GF-D8 (cell line): ENCODE data around the gene DYNLT3.

Source experiments
- DNase-seq: peaks from one replicate; lab custom pipeline; 2025; lab: John Stamatoyannopoulos, UW

The DYNLT3 gene

DNA sequence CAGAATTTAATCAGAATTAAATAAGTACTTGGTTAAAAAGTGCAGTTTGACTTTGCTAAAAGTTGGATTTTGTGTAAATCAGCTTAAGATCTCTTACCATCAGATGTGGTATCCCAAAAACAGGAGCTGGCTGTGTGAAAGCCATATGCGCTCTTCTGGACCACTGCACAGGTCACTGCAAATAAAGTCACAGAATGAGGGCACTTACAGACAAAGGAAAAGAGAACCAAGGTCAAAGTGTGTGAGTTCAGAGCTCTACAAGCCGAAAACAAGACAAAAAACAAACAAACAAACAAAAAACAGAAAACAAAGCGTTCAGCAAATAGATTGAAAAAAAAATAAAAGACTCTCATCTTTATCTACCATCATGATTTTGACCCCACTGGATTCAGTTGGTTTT is 6.4 kb downstream of the DYNLT3 start:
- DNase-seq: no peak

DNA sequence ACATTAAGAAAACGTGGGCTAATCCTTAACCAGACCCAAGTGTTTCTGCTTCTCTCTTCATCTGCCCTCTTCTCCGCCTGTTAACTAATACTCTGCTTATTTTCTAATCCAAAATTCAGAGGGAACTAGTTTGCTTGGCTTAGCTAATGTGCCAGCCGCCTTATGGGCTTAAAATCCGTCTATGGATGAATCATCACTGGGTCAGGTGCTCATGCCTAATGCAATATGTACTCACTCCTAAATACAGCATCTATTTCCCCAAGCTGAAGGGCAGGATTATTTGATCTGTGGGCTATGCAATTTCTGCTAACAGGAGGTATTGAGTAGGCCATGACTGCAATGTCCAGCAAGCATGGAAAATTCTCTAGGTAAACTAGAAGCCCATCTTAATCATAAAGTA is 12.4 kb downstream of the DYNLT3 start:
- no peak for DNase-seq

DNA sequence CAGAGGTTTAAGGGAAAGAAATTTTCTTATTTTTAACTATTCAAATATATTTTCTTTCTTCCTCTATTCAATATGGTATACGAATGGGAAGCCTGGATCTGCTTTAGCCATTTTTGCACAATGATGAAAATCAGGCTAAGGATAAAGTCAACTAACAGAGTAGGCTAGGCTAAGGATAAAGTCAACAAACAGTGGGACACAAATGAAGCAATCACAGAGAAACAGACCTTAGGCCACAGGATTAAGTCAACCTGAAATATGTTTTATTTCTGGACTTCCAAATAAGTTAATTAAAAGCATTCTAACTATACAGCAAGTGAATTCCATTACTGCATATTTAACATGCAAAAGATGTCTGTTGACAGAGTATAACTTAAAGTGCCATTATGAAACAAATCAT is 17.0 kb downstream of the DYNLT3 start:
- DNase-seq: no peak

DNA sequence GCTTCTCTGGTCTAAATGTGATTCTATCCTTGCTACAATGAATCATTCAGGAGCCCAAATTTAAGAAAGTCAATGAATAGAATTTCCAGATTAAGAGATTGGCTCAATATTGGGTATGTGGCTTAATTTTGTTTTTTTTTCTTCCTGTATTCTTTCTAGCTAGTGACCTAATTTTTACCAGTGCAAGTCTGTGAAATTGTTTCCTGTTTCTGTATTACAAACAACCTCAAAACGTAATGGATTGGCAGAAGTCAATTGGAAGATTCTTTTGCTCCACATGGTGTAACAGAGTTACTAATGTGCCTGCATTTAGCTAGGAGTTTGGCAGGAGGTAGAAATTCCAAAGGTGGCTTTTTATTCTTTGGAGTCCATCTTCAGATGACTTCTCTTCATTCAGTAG is 17.6 kb downstream of the DYNLT3 start:
- DNase-seq: no peak

DNA sequence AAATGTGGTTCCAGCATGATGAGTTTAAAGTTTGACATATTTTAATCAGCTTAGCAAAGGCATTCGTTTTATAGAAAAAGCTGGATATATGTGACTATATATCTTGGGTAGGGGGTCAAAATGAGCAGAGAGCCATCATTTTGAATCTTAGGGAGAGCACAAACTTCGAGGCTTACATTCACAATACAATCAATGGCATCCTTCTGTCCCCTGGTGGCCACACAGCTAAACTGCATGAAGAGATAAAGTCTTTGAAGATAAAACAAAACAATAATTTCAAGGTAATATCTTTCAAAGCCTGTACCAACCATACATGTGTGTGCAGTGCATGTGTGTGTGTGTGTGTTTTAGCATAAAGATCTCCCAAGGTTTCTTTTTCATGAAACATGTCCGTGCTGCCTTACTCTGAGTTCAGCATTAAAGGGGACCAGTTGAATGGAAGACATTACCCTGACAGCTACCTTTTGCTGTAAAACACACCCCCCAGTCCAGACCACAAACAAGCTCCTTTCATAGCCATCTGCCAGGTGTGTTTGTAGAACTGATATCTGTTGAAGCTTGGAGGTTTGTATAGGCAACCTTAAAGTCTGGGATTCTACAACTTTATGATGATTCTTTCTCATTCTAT is 22.0 kb downstream of the DYNLT3 start:
- DNase-seq: no peak

DNA sequence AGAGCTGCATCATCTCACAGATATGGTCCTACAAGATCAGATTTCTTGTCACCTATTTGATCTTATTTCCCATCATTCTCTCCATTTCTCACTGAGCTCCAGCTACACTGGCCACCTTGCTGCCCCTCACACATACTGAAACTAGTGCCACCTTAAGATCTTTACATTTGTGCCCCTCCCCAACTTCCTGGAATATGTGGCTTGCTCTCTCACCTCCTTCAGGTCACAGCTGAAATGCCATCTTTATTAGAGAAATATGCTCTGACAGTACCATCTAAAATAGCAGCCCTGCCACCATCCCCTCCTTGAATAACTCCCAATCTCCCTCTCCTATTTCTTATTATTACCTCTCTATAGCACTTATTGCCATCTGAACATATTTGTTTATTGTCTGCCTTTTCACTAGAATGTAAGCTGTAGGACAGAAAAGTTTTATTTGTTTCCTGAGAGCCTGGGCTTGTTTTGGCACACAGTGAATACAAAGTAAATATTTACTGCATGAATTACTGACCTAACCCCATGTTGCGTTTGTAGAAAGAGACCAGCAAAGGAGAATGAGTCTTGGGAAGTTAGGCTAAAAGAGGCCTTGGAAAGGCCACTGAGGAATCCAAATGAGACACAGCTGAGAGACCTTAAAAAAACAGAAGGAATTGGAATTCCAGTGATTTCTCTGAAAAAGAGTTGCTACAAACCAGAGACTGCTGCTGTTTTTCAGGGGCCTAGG is 22.7 kb downstream of the DYNLT3 start:
- no peak for DNase-seq

DNA sequence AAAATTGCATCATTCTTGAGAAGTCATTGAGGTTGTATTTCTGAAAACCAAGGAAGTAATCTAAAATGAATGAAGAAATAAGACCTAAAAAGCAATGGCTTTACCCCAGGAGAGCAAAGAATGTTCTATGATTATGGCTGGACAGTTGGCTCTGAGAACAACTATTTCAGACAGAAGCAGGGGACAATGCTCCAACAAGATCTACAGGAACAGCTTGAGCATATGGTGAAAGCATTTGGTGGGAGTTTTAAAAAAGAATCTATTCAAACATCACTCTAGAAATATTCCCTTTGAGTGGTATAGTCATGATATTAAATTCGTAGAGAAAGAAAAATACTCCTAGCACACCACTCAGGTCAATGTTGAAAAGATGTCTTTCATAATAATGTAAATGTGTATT is 26.7 kb downstream of the DYNLT3 start:
- DNase-seq: no peak

DNA sequence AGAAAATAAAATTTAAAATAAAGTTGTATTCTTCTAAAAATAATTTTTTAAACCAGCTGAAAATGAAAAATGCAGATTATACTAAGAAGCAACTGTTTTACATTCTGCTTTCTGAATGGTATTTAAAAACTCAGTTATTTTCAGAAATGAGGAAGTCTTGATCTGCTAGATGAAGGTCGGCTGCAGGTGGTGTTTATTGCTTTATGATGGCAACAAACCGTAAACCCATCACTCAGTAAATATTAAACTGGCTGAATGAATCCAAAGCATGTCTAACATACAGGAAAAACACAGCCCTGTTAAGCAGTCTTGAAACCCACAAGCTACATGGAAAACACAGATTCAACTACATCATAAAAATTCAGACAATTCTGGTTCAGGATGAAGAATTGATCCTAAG is 29.3 kb downstream of the DYNLT3 start:
- DNase-seq: peak; percentile 32

DNA sequence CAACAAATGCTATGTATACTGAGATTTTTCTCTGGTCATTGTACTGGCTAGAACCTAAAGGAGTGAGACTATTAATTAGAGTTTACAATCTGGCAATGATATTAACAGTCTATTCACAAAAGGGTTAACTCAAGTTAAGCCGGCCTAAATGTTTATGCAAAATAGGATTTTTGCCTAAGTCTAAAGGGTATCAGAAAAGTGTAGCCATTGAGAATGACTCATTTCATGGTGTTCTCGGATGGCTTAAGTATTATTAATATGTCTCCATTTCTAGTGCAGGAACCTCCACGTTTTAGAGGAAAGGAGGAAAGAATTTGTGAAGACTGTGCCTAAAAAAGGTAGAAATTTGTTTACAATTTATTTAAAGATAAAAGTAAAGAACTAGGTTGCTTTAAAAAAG is 29.8 kb downstream of the DYNLT3 start:
- no peak for DNase-seq

DNA sequence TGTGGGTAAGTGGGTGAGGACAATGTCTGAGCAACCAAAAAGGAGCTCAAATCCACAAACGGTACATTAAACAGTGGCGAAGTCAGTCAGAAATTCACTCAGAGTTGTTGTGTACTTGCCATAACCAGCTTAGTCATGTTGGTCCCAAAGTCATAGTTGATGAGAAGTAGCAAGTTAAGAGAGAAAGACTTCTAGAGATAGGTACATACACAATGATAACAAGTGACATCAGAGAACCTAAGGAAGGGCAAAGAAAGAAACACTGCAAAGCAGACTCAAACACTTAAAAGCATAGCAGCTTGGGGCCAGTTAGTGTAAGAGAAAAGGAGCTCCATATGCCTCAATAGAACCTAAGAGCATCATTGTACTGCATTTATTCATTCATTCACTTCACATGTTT is 30.2 kb downstream of the DYNLT3 start:
- DNase-seq: no peak

DNA sequence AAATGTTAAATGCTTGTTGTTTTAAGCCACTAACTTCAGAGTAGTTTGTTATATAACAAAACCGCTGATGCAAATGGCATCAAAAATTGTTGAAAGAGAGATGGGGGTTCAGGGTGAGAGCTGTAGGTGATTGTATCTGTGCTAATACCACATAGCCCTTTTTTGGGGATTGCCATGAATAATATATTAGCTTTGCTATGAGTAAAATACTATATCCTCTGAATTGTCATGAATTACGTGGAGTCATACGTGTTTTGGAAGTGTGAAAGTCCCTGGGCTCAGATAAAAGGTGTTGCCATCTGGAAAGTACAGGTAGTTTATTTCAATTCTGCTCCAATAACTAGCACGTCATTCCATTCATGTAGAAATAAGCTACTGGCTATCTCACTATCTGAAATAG is 30.6 kb downstream of the DYNLT3 start:
- no peak for DNase-seq

DNA sequence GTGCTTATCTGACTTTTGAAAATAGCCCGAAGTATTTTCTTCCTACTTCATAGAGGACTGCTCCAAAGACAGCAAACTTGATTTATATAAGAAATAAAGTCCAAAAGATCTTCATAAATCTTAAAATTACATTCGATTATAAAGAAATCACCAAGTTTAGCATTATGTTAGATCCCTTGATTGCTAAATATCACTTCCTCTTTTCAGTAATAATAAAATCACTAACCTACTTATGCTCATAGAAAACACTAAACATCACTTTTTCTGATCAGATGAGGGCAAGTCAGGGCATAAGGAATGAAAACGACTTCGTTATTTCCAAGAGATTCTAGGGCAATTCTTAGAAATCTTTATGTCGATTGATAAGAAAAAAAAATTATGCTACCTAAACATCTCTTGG is 32.0 kb downstream of the DYNLT3 start:
- DNase-seq: no peak

DNA sequence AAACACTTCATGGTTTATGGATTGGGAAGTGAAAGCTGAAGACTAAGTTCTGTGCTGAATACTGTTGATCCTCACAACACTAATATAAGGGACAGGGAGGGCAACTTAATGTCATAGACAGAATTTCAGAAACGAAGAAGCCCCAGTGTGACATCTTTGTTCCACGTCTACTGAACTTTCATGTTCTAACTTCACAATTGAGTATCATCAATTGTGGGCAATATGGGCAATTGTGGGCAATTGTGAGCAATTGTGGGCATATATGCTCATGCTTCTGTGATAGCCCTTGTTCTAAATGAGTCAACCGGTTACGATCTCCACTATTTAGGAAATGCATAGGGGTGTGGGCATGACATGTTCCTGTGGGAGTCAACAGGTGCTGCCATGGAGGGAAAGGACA is 33.8 kb downstream of the DYNLT3 start:
- DNase-seq: no peak

DNA sequence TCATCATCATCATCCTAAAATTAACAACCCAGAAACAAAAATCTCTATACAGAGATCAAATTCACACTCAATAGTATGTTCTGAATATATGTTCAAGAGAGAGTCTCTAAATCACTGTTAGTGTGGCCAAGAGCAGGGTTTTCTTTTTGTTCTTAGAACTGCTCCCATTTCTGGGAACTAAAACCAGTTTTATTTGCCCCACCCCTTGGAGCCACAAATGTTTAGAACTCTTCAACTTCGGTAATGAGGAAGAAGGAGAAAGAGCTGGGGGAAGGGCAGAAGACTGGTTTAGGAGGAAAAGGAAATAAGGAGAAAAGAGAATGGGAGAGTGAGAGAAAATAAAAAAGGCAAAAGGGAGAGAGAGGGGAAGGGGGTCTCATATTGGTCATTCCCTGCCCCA is 35.3 kb downstream of the DYNLT3 start:
- DNase-seq: peak; percentile 10

DNA sequence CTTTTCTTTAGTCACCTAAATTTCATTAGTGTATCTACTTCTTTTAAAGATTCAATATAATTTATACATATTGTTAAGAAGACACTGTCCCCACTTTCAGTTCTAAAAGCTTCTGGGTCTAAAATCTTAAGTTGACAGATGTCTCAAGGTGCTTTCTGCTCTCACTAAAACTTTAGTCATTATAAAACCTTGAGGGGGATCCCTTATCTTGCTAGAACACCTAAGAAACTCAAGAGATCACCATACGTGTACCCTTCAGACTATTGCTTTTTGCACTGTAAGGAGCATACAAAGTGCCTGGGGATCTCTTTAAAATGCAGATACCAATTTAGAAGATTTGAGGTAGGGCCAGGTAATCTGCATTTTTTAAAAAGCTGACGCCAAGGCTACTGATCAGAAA is 37.4 kb downstream of the DYNLT3 start:
- DNase-seq: no peak

DNA sequence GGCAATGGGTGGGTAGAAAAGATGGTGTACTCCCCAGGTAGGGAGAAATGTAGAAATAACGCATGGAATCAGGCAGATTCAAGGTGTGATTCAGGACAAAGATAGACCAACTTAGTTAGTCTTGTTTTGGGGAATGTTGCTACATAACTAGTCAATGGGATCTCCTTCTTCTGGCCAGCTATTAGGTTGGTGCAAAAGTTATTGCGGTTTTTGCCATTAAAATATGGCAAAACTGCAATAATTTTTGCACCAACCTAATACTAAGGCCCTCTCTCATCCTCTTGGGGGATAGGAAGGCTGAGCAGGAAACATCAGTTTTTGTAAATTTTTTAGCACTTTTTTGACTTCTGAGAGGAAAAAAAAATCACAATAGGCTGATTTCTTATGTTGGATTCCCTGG is 44.3 kb downstream of the DYNLT3 start:
- no peak for DNase-seq

DNA sequence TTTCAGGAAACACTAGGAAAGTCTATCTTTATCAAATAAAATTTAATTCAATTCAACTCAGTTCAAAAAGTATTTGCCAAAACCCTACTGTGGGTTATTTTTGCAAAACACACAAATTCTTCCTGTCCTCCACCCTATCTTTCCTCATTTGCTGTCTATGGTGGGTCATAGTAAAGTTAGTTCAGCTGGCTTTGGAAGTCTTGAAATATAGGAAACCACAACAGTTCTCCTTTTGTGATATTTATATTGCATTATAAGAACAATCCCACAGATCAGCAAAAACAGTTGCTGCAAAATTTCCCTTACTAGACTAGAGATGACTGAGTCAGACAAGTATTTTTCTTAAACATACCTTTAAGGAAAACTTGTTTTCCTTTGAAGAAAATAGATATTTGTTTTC is 45.3 kb downstream of the DYNLT3 start:
- peak; percentile 64 for DNase-seq

DNA sequence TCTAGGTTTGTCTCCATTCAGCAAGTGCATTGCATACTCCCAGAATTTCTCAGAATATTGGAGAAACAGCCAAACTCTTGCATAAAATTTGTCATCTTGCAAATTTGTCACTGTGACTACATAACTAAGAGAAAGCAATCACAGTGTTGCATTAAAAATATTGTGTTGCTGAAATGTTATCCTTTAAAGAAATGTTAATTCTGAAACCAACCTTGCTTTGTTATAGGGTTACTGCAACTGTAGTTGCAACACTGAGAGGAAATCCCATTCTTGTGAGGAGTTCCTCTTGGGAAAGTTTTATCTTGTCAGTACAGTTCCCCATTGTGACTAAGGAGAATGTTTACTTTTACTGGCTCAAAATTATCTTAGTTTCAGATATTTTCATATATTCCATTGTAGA is 46.7 kb downstream of the DYNLT3 start:
- DNase-seq: peak; percentile 12

DNA sequence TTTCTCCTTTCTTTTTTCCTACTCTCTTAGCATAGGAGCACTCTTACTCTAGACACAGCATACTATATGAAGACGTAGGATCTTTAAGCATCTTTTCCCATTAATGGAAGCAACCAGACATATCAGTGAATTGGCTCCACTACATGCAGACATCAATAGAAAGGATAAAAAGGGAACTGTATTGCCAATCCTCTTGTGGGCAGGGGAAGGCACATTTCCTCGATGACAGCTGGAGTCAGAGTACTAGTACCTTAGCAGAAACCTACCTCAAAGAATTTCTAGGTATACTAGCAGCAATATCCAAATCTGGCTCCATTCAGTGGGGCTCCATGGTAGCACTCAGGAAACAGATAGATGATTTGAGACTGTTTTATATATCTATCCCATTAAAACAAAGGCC is 47.4 kb downstream of the DYNLT3 start:
- no peak for DNase-seq

DNA sequence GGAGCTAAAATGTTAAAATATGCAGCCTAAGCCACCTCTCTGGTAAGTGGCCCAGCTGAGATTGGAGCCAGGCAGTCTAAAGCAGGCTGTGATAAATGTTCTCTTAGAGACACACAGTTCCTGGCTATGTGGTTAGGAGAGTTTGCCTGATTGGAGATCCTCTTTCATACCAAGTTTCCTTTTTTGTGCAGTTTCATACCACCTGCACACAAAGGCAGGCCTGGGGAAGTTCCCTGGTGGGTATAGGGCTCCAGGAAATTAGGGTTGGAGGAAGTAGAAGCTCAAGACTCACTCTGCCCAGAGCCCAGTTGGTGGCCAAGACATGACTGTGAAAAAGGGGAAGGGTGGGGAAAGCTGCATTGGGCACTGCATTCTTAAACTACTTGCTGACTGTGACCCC is 50.6 kb downstream of the DYNLT3 start:
- DNase-seq: peak; percentile 73

DNA sequence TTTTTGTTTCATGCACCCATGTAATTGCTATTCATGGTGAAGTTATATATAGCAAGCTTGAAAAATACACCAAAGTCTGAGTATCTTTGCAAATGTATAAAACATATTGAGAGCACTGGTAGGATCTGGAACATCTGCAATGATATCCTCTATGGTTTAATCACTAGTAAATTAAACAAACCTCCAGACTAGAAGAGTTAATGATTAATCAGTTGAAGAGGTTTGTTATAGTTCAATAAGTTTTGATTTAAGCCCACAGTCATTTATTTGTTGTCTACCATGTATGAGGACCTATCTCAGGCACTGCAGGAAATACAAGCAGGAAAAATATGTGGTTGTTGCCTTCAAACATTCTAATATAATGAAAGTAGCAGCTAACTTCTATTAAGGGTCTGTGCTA is 51.1 kb downstream of the DYNLT3 start:
- no peak for DNase-seq
